ENCODE data around the gene CTU1. TPM values are rescaled to one million over a fixed set of nuclear protein-coding genes. Genes with fewer than 3 reads are reported as not detected.
A peak's percentile ranks its signal among the peaks of the same experiment; 100 is the strongest.

Gene CTU1
- total RNA-seq, 1 donor from 2014 or later: 7.4 TPM

GRCh38 chr19:51116736-51117286, 8.6 kb upstream of the CTU1 start:
- no peaks in the 10 kb centered on the region for H3K36me3 Mint-ChIP-seq (ENCODE audit: insufficient read depth)
- peaks cover 20% of the 10 kb centered on the region for H3K27me3 Mint-ChIP-seq
- no peak overlapping the region for H3K27ac Mint-ChIP-seq
- DNase-seq (ENCODE audit: low spot score, unreplicated experiment): no peak
- H3K4me1 Mint-ChIP-seq (ENCODE audit: low read depth): no peaks in the 10 kb centered on the region
- no peak overlapping the region for H3K4me3 Mint-ChIP-seq (ENCODE audit: low read depth)
- no peaks in the 10 kb centered on the region for H3K9me3 Mint-ChIP-seq (ENCODE audit: low read depth)
- no peak for TF ChIP-seq CTCF (IDR thresholded peaks at IDR 0.05; ENCODE audit: unreplicated experiment)

GRCh38 chr19:51114087-51114729, 6.0 kb upstream of the CTU1 start:
- no peak for DNase-seq (ENCODE audit: low spot score, unreplicated experiment)
- no peak for TF ChIP-seq CTCF (IDR thresholded peaks at IDR 0.05; ENCODE audit: unreplicated experiment)
- Mint-ChIP-seq H3K4me3 (ENCODE audit: low read depth) (no peak overlapping the region), H3K27me3 (peaks cover 20% of the 10 kb centered on the region), H3K27ac (no peak overlapping the region), H3K9me3 (ENCODE audit: low read depth) (no peaks in the 10 kb centered on the region), H3K36me3 (ENCODE audit: insufficient read depth) (no peaks in the 10 kb centered on the region), H3K4me1 (ENCODE audit: low read depth) (no peaks in the 10 kb centered on the region)

- no peak for DNase-seq (ENCODE audit: low spot score, unreplicated experiment)
- Mint-ChIP-seq H3K27me3 (peaks cover 11% of the 10 kb centered on the region), H3K4me3 (ENCODE audit: low read depth) (no peak overlapping the region), H3K9me3 (ENCODE audit: low read depth) (no peaks in the 10 kb centered on the region), H3K4me1 (ENCODE audit: low read depth) (peaks cover 8% of the 10 kb centered on the region), H3K27ac (no peak overlapping the region), H3K36me3 (ENCODE audit: insufficient read depth) (no peaks in the 10 kb centered on the region)
- peak; percentile 54 for TF ChIP-seq CTCF (IDR thresholded peaks at IDR 0.05; ENCODE audit: unreplicated experiment)
Observed at GRCh38 chr19:51111606-51112005, 3.4 kb upstream of the CTU1 start.

- H3K36me3 Mint-ChIP-seq (ENCODE audit: insufficient read depth): no peaks in the 10 kb centered on the region
- no peaks in the 10 kb centered on the region for H3K9me3 Mint-ChIP-seq (ENCODE audit: low read depth)
- H3K27ac Mint-ChIP-seq: no peak overlapping the region
- H3K4me3 Mint-ChIP-seq (ENCODE audit: low read depth): no peak overlapping the region
- TF ChIP-seq CTCF (IDR thresholded peaks at IDR 0.05; ENCODE audit: unreplicated experiment): no peak
- peaks cover 8% of the 10 kb centered on the region for H3K4me1 Mint-ChIP-seq (ENCODE audit: low read depth)
- H3K27me3 Mint-ChIP-seq: peaks cover 5% of the 10 kb centered on the region
- DNase-seq (ENCODE audit: low spot score, unreplicated experiment): no peak
Observed at GRCh38 chr19:51110666-51110971, 2.4 kb upstream of the CTU1 start.

- no peak for TF ChIP-seq CTCF (IDR thresholded peaks at IDR 0.05; ENCODE audit: unreplicated experiment)
- Mint-ChIP-seq H3K4me3 (ENCODE audit: low read depth) (peak overlapping the region; percentile 93), H3K36me3 (ENCODE audit: insufficient read depth) (peaks cover 2% of the 10 kb centered on the region), H3K4me1 (ENCODE audit: low read depth) (peaks cover 8% of the 10 kb centered on the region), H3K27me3 (no peaks in the 10 kb centered on the region), H3K27ac (peak overlapping the region; percentile 93), H3K9me3 (ENCODE audit: low read depth) (no peaks in the 10 kb centered on the region)
- no peak for DNase-seq (ENCODE audit: low spot score, unreplicated experiment)
Observed at GRCh38 chr19:51108805-51109146, 567 bp upstream of the CTU1 start.

All from progenitor cell of endocrine pancreas (in vitro differentiated cells).